HL-60 (cell line): ENCODE results near the gene CSK.

Experiments
- DNase-seq, 2 experiments: peaks; one replicate each; pipeline ENCODE4 v3.0.0-alpha.2; 2010 to 2020; ENCODE audit warnings: low read depth in 1 of 2, low spot score in 1 of 2
- H3K27ac ChIP-seq: fragments of 250-450 bp; sonication (Bioruptor Pico); replicated peaks from 2 replicates; pipeline ENCODE4 v1.5.1; 2020; ENCODE audit warnings: mild to moderate bottlenecking, moderate library complexity
- H3K27me3 ChIP-seq: fragments of 250-450 bp; sonication (Bioruptor Pico); 2 replicates; pipeline ENCODE4 v1.5.1; 2021; ENCODE audit warnings: mild to moderate bottlenecking, moderate library complexity; ENCODE audit not compliant: insufficient read depth, poor library complexity, severe bottlenecking
- H3K4me3 ChIP-seq: replicated peaks from 2 replicates; pipeline ENCODE4 v1.5.1; 2011; ENCODE audit warnings: mild to moderate bottlenecking, control low read depth, low read length; ENCODE audit not compliant: insufficient read depth
- GABPA ChIP-seq: IDR thresholded peaks from 2 replicates; pipeline ENCODE4 v1.6.1; 2012; ENCODE audit warnings: low read depth
- POLR2AphosphoS5 ChIP-seq: IDR thresholded peaks from 2 replicates; pipeline ENCODE4 v1.6.1; 2012; ENCODE audit warnings: low read depth
- SPI1 ChIP-seq: IDR thresholded peaks from 2 replicates; pipeline ENCODE4 v1.6.1; 2012; ENCODE audit warnings: low read depth, mild to moderate bottlenecking, borderline replicate concordance
- TF ChIP-seq, protein P1 (sequence below): IDR thresholded peaks from one replicate; pipeline ENCODE4 v1.5.1; 2011; ENCODE audit warnings: low read length, control low read depth, inconsistent platforms; ENCODE audit not compliant: insufficient read depth
- TF ChIP-seq, protein P2 (sequence below): IDR thresholded peaks from 2 replicates; pipeline ENCODE4 v1.6.1; 2012; ENCODE audit warnings: low read depth; ENCODE audit not compliant: insufficient replicate concordance

CSK gene

DNA sequence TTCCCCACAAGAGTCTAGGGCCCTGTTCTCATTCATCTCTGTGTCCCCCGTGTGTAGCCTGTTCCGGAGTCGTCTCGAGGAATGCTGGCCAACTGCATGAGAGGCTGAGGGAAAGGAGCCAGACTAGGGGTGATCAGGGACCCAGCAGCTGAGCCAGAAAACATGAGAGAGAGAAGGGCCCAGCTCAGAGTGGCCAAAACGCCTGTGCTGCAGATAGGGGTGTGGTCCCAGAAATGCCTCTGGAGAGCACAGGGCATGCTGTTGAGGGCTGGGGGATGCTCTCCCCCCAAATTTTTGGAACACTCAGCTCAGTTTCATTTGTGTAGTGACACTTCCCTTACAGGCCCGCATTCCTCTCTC lies 19.1 kb upstream of the CSK start:
- Histone ChIP-seq H3K4me3 (no peak overlapping the region), H3K27me3 (no peaks in the 10 kb centered on the region), H3K27ac (no peak overlapping the region)
- no peak for DNase-seq
- TF ChIP-seq, protein P1, sequence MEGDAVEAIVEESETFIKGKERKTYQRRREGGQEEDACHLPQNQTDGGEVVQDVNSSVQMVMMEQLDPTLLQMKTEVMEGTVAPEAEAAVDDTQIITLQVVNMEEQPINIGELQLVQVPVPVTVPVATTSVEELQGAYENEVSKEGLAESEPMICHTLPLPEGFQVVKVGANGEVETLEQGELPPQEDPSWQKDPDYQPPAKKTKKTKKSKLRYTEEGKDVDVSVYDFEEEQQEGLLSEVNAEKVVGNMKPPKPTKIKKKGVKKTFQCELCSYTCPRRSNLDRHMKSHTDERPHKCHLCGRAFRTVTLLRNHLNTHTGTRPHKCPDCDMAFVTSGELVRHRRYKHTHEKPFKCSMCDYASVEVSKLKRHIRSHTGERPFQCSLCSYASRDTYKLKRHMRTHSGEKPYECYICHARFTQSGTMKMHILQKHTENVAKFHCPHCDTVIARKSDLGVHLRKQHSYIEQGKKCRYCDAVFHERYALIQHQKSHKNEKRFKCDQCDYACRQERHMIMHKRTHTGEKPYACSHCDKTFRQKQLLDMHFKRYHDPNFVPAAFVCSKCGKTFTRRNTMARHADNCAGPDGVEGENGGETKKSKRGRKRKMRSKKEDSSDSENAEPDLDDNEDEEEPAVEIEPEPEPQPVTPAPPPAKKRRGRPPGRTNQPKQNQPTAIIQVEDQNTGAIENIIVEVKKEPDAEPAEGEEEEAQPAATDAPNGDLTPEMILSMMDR, result no peak

DNA sequence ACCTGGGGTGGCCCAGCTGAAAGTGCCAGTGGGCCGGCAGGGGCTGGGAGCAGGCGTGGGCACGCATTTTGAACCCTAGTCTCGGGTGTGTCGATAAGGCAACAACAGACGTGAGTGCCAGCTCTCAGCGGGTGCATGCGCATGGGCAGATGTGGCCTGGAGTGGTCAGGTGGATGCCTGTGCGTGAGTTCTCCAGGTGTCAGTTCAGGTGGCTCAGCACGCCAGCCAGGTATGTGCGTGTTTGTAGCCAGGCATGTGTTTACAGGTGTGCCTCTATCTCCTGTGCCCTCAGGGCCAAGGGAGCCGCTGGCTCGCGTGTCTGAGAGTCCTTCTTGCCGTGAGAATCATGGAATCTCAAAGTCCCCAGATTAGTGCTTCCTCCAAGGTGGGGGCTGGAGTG lies 18.5 kb upstream of the CSK start:
- TF ChIP-seq POLR2AphosphoS5, result no peak
- no peak for TF ChIP-seq GABPA
- TF ChIP-seq, protein P2, sequence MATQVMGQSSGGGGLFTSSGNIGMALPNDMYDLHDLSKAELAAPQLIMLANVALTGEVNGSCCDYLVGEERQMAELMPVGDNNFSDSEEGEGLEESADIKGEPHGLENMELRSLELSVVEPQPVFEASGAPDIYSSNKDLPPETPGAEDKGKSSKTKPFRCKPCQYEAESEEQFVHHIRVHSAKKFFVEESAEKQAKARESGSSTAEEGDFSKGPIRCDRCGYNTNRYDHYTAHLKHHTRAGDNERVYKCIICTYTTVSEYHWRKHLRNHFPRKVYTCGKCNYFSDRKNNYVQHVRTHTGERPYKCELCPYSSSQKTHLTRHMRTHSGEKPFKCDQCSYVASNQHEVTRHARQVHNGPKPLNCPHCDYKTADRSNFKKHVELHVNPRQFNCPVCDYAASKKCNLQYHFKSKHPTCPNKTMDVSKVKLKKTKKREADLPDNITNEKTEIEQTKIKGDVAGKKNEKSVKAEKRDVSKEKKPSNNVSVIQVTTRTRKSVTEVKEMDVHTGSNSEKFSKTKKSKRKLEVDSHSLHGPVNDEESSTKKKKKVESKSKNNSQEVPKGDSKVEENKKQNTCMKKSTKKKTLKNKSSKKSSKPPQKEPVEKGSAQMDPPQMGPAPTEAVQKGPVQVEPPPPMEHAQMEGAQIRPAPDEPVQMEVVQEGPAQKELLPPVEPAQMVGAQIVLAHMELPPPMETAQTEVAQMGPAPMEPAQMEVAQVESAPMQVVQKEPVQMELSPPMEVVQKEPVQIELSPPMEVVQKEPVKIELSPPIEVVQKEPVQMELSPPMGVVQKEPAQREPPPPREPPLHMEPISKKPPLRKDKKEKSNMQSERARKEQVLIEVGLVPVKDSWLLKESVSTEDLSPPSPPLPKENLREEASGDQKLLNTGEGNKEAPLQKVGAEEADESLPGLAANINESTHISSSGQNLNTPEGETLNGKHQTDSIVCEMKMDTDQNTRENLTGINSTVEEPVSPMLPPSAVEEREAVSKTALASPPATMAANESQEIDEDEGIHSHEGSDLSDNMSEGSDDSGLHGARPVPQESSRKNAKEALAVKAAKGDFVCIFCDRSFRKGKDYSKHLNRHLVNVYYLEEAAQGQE, result no peak
- no peak for TF ChIP-seq SPI1
- TF ChIP-seq, protein P1, result no peak
- H3K4me3 ChIP-seq, result no peak overlapping the region
- no peaks in the 10 kb centered on the region for H3K27me3 ChIP-seq
- DNase-seq, result no peak
- H3K27ac ChIP-seq, result no peak overlapping the region

DNA sequence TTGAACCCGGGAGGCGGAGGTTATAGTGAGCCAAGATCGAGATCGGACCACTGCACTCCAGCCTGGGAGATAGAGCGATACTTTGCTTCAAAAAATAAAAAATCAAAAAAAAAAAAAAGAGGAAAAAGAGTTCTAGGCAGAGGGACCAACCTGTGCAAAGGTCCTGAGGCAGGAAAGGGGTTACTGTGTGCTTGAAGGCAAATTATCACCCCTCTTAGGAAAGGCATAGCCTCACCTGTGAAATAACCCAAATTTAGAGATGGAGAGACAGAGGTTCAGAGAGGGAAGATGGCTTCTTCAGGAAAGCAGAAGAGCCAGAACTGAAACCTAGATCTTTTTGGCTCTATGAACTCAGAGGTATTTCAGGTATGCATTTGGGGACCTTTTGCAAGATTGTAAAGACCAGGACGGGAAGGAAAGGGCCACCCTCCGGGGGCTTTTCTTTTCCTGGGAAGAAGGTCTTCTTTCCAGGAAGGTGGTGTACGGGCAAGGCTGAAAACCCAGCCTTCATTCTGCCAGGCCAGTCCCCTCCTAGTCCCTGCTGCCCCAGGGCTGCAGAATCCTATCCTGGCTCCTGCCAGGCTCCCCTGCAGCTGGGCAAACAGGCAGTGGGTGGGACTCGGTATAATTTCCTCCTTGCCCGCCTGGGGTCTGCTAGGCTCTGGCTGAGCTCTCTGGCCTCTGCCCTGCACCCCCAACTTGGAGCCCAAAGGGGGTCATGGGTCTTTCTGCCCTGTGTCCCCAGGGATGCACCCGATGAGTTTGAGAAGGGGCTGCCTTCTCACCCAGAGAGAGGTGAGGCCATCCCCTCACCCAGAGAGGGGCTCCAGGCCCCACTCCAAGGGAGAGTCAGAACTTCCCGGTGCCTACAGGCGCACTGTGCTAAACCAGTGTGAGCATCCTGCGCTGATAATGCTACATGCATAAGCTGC lies 14.4 kb upstream of the CSK start:
- Histone ChIP-seq H3K27me3 (no peaks in the 10 kb centered on the region), H3K4me3 (no peak overlapping the region), H3K27ac (no peak overlapping the region)
- TF ChIP-seq GABPA (no peak), SPI1 (no peak), POLR2AphosphoS5 (no peak)
- TF ChIP-seq, protein P2, result no peak
- TF ChIP-seq, protein P1, result no peak
- DNase-seq, result no peak
